Measurements from ENCODE around the gene MYMX.

GRCh38 chr6:44227148-44227793, 10.5 kb downstream of the MYMX start:
- TF ChIP-seq HNF4G (IDR thresholded peaks at IDR 0.05): no peak
- no peak for TF ChIP-seq CTCF (IDR thresholded peaks at IDR 0.05; ENCODE audit: low read depth, low read length, missing input control)
- TF ChIP-seq JUND (IDR thresholded peaks at IDR 0.05): no peak
- no peak for TF ChIP-seq GABPA (IDR thresholded peaks at IDR 0.05 in 1 of 2, conservative IDR thresholded peaks at IDR 0.05 in 1 of 2)
- no peak for TF ChIP-seq RAD21 (IDR thresholded peaks at IDR 0.05)

All from liver (tissue), 3 donors.